DMS79 treated with DMSO at 0.1 percent for 48 hours (cell line): Measurements from ENCODE around the gene SNTG2.
A peak's percentile ranks its signal among the peaks of the same experiment; 100 is the strongest.
"Not testable (repeated sequence)": the region's sequence is repeated elsewhere in the genome, so short reads cannot be mapped to it uniquely, and the experiment has no call there.

Experiments
- DNase-seq: peaks from one replicate; lab custom pipeline; 2025; lab: John Stamatoyannopoulos, UW

SNTG2 gene

GRCh38 chr2:1192121-1192520 is 241.5 kb downstream of the SNTG2 start:
- DNase-seq, result no peak

GRCh38 chr2:1193801-1194200 is 243.2 kb downstream of the SNTG2 start:
- no peak for DNase-seq

GRCh38 chr2:1203772-1204171 is 253.1 kb downstream of the SNTG2 start:
- DNase-seq, result no peak

- DNase-seq, result no peak
These were observed 255.2 kb downstream of the SNTG2 start for GRCh38 chr2:1205853-1206252.

- DNase-seq, result no peak
These were observed 257.4 kb downstream of the SNTG2 start for GRCh38 chr2:1207962-1208510.

- DNase-seq, result no peak
These were observed 257.9 kb downstream of the SNTG2 start for GRCh38 chr2:1208522-1208921.

GRCh38 chr2:1209246-1209645 is 258.6 kb downstream of the SNTG2 start:
- no peak for DNase-seq

- DNase-seq, result no peak
These were observed 259.1 kb downstream of the SNTG2 start for GRCh38 chr2:1209761-1210160.

GRCh38 chr2:1210352-1210751 is 259.7 kb downstream of the SNTG2 start:
- DNase-seq, result no peak

- DNase-seq, result no peak
These were observed 269.4 kb downstream of the SNTG2 start for GRCh38 chr2:1219901-1220573.

- no peak for DNase-seq
These were observed 271.4 kb downstream of the SNTG2 start for GRCh38 chr2:1222056-1222455.

GRCh38 chr2:1223791-1224190 is 273.1 kb downstream of the SNTG2 start:
- DNase-seq, result no peak

- DNase-seq, result peak; percentile 52
These were observed 274.3 kb downstream of the SNTG2 start for GRCh38 chr2:1224901-1225300.

GRCh38 chr2:1226766-1227165 is 276.1 kb downstream of the SNTG2 start:
- DNase-seq, result peak; percentile 92

GRCh38 chr2:1227274-1227900 is 276.7 kb downstream of the SNTG2 start:
- DNase-seq, result peak; percentile 77

- DNase-seq, result not testable (repeated sequence)
These were observed 278.9 kb downstream of the SNTG2 start for GRCh38 chr2:1229596-1229995.

GRCh38 chr2:1230155-1230893 is 279.7 kb downstream of the SNTG2 start:
- no peak for DNase-seq

GRCh38 chr2:1231466-1232063 is 280.9 kb downstream of the SNTG2 start:
- DNase-seq, result peak; percentile 18

GRCh38 chr2:1233281-1233680 is 282.6 kb downstream of the SNTG2 start:
- peak; percentile 87 for DNase-seq

GRCh38 chr2:1234731-1235308 is 284.2 kb downstream of the SNTG2 start:
- DNase-seq, result no peak

- no peak for DNase-seq
These were observed 285.2 kb downstream of the SNTG2 start for GRCh38 chr2:1235806-1236205.

- DNase-seq, result no peak
These were observed 286.0 kb downstream of the SNTG2 start for GRCh38 chr2:1236606-1237005.
